Measurements from ENCODE around the gene BICRA. TPM values are rescaled to one million over a fixed set of nuclear protein-coding genes. Genes with fewer than 3 reads are reported as not detected.
"Not testable (repeated sequence)": the region's sequence is repeated elsewhere in the genome, so short reads cannot be mapped to it uniquely, and the experiment has no call there.

Gene BICRA
- total and polyA plus RNA-seq, 2 of the 8 experiments (the other 6 are each of a cell fraction or from before 2014, with no cell fraction given) = 1.5 to 29.2 TPM

GRCh38 chr19:47714339-47714738 lies 105.4 kb downstream of the BICRA start (continued):
- TF ChIP-seq CREB1 (IDR thresholded peaks at IDR 0.05) = no peak
- TF ChIP-seq EP300 (IDR thresholded peaks at IDR 0.05; ENCODE audit: borderline replicate concordance in 1 of 2, low read depth in 2 of 2, low read length in 2 of 2) = no peak
- no peak for TF ChIP-seq ATF3 (IDR thresholded peaks at IDR 0.05; ENCODE audit: insufficient read depth, low read depth, low read length)
- no peak for TF ChIP-seq BCL11A (IDR thresholded peaks at IDR 0.05; ENCODE audit: low read depth in 2 of 2, low read length in 2 of 2)
- TF ChIP-seq SP4 (IDR thresholded peaks at IDR 0.05; ENCODE audit: low read length) = no peak
- no peak for TF ChIP-seq HDAC6 (IDR thresholded peaks at IDR 0.05; ENCODE audit: low read depth, low read length)

DNA sequence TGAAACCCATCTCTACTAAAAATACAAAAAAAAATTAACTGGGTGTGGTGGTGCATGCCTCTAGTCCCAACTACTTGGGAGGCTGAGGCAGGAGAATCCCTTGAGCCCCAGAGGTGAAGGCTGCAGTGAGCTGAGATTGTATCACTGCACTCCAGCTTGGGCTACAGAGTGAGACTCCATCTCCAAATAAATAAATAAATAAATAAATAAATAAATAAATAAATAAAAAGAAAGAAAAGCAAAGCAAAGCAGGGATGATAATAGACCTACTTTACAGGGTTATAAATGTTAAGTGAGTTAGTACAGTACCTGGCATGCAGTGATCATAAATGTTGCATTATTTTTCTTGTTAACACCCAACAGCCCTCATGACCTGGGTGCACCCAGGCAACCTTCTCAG lies 105.9 kb downstream of the BICRA start:
- not testable (repeated sequence) for H3K56ac ChIP-seq (replicated peaks; ENCODE audit: insufficient read length, low read depth, low read length); DNase-seq (ENCODE audit: low read depth in 1 of 2, low spot score in 2 of 2); H4K20me1 ChIP-seq (replicated peaks in 1 of 2; ENCODE audit: control insufficient read depth in 1 of 2, insufficient read depth in 2 of 2, low read length in 2 of 2); H3K9me3 ChIP-seq (ENCODE audit: insufficient read depth in 2 of 2, low read depth in 1 of 2, low read length in 1 of 2); H3K4me3 ChIP-seq (ENCODE audit: extremely low read depth in 1 of 4, insufficient read depth in 2 of 4, low read depth in 3 of 4, low read length in 4 of 4); H3K79me1 ChIP-seq (ENCODE audit: low read depth, low read length); H3K27me3 ChIP-seq (replicated peaks in 1 of 4; ENCODE audit: control insufficient read depth in 3 of 4, extremely low read depth in 1 of 4, insufficient read depth in 3 of 4, low read length in 3 of 4); H3K9ac ChIP-seq (replicated peaks in 1 of 4; ENCODE audit: extremely low read depth in 1 of 4, low read depth in 3 of 4, low read length in 3 of 4); H3K23me2 ChIP-seq (ENCODE audit: low read depth, low read length); H3K18ac ChIP-seq (ENCODE audit: extremely low read depth, low read length); FAIRE-seq; H4K8ac ChIP-seq (ENCODE audit: extremely low read depth, insufficient read depth, low read length); H2BK20ac ChIP-seq (ENCODE audit: low read length); H3K4ac ChIP-seq (replicated peaks; ENCODE audit: insufficient read length, low read depth, low read length); H3K23ac ChIP-seq (ENCODE audit: insufficient read length); H3K36me3 ChIP-seq (ENCODE audit: control insufficient read depth in 2 of 4, insufficient read depth in 4 of 4, low read length in 3 of 4); H3K14ac ChIP-seq (ENCODE audit: insufficient read length); H2BK15ac ChIP-seq (ENCODE audit: low read length); H2BK12ac ChIP-seq (ENCODE audit: low read depth, low read length); H4K91ac ChIP-seq (replicated peaks; ENCODE audit: insufficient read length, low read length); H2AK5ac ChIP-seq (ENCODE audit: low read depth, low read length); H3K27ac ChIP-seq (ENCODE audit: low read depth, low read length); H2BK5ac ChIP-seq (ENCODE audit: low read depth, low read length); H3K4me1 ChIP-seq (replicated peaks in 1 of 4; ENCODE audit: control insufficient read depth in 3 of 4, insufficient read depth in 4 of 4, low read length in 3 of 4); H2BK120ac ChIP-seq (replicated peaks; ENCODE audit: low read depth, low read length); H3K79me2 ChIP-seq (ENCODE audit: control insufficient read depth in 1 of 2, insufficient read depth in 2 of 2, low read length in 2 of 2); H2AFZ ChIP-seq (ENCODE audit: low read length); H4K5ac ChIP-seq (ENCODE audit: insufficient read length, low read depth, low read length); H3K4me2 ChIP-seq (ENCODE audit: insufficient read depth in 1 of 2, low read depth in 2 of 2, low read length in 2 of 2)
- CTCF ChIA-PET (ENCODE audit: partially characterized antibody) = interaction anchor here (0.6 to 24.9 kb wide), 14 partner anchors 8 to 1283 kb away, joined by 3 to 436 read pairs (median 18); partner anchors contain the start of gene NOP53
- POLR2A ChIA-PET (ENCODE audit: partially characterized antibody) = interaction anchor here (1.0 to 3.0 kb wide), 2 partner anchors 29 to 34 kb away, joined by 3 to 8 read pairs; no protein-coding TSS in a partner anchor

All from H1 (cell line).